GM18858 (cell line): Measurements from ENCODE around the gene BCKDHB.

Experiments
- ATAC-seq: cut with Tn5 transposase; IDR thresholded peaks from one replicate; pipeline ENCODE4 v1.9.1; 2021; ENCODE audit not compliant: unreplicated experiment

Gene BCKDHB

DNA sequence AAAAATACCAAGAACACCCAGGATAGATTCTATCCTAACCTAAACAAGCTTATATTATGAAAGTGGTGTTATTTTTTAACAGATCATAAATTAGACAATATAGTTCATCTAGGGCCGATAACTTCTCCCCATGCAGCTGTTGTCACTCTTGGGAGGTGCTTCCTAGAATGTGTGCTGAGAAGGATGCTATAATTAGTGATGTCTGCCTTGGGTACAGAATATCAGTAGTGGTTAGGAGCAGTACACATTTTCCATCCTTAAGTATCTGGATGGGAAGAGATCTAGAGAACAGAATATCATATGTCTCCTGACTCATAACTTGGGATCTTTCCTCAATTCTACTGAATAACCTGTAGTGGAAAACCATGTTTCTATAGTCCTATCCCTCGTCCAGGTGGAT is 214.5 kb downstream of the BCKDHB start:
- ATAC-seq: no peak

- ATAC-seq: no peak
Measured at GRCh38 chr6:80325742-80326141, 219.3 kb downstream of the BCKDHB start.

DNA sequence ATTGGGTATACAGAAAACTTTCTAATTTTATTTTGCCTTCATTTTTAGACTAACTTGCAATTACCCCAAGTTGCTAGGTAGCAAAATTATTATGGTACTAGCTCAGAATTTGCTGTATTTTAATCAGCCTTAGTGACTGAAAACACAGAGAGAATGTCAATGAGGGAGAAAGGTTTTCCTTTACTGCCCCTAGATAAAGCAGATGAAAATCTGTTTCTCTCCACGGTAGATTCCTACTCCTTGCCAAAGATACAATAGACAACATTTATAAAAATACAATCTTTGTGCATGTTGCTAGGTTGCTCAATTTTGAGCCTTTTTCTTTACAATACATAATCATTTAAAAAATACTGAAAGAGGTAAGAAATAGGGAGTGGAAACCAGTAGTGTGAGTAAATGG is 222.2 kb downstream of the BCKDHB start:
- no peak for ATAC-seq

GRCh38 chr6:80329496-80329895 is 223.0 kb downstream of the BCKDHB start:
- no peak for ATAC-seq

DNA sequence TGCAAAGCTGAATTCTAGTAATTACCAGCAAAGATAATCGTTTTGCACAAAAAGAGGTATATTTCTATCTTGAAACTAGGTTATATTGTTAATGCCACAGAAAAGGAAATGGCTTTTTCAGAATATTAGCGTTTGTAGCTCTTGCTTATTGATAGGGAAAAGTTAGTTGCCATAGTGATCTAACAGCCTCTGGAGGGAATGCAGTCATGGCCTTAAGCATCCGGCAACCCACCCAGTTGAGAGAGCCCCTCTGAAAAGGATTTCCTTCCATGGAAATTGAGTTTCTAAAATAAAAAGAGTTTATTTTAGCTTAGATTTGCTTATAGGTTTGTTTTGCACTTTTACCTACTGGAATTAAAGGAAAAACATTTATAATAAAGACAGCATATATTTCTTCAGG is 224.5 kb downstream of the BCKDHB start:
- ATAC-seq: no peak

- ATAC-seq: no peak
Measured at GRCh38 chr6:80331522-80331921, 225.1 kb downstream of the BCKDHB start.

GRCh38 chr6:80331974-80332373 is 225.5 kb downstream of the BCKDHB start:
- no peak for ATAC-seq

DNA sequence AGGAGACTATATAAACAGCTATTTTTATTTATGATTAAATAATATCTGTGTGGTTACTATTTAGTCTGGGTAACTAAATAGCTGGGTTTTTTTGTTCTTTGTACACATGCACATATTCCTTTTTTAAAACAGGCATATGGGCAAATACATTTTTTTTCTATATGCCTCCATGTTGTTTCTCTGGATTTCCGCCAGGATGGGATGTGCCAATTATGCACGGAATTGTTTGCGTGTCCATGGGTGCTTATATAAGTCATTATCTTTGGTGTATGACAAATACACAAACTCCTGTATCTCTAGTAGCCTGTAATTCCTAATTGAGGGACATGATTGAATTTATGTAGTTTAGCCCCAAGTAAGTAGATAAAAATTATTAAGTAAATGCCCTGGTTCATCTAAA is 226.9 kb downstream of the BCKDHB start:
- ATAC-seq: no peak

- ATAC-seq: no peak
Measured at GRCh38 chr6:80335121-80335531, 228.7 kb downstream of the BCKDHB start.

GRCh38 chr6:80336911-80337310 is 230.4 kb downstream of the BCKDHB start:
- ATAC-seq: no peak

DNA sequence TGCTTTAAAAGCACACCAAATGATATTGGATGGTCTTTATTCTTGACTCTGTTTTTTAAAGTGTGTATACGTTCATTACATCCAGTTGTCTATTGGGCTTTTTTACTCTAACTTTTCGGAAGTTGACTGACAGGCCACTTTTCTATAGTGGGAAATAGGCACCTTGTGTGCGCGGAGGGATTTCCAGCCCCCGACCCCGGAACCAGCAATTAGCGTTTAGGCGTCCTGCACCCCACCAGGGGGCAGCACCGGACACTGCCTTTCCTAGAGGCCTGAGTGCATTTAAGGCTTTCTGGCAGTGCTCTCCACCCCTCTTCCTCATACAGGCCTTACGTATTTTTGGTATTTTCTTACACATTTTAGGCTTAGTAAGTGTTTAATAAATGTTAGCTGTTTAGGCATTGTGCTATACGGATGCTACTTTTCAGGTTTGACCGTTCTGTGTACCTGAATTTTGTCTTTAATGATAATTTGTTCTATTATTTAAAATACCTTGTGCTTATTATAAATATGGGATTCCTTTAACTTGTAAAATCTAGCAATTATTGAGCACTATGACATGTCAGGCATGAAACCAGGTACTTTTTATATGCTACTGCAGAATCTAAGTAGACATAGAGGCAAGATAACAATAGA is 231.8 kb downstream of the BCKDHB start:
- peak; percentile 91 for ATAC-seq

DNA sequence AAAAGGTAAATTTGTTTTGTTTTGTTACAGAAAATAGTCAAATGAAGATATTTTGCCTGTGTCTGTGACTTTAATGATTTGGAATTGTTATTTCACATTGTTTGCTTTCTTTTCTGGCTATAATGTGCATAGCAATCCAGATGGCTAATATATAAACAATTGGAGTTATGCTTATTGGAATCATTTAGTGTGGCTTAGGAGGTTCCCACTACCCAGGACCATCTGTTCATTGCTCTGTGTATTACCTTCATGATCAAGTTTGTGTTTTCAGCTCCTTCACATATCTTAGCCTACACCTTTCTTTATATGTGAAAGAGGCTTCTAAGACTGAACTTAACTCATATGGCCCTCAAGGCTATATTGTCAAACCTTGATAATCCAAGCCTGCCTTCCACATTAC is 232.9 kb downstream of the BCKDHB start:
- no peak for ATAC-seq

DNA sequence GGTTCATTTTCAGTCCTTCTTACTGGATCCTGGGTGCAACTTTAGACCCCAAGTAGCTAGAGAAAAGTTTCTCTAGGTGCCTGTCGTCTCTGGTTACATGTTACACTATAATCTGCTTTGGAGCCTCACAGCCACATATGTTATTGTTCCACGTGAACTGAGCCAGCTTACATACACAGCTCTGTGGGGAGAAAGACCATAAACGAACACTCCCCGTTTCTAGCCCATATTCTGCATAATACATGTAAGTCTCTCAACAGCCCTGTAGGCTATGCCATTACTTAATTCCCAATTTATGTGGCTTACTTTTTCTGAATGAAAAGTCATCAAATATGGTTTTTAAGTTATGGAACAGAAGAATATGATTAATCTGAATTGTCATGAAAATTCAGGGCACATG is 233.8 kb downstream of the BCKDHB start:
- no peak for ATAC-seq

GRCh38 chr6:80340686-80341085 is 234.2 kb downstream of the BCKDHB start:
- no peak for ATAC-seq

DNA sequence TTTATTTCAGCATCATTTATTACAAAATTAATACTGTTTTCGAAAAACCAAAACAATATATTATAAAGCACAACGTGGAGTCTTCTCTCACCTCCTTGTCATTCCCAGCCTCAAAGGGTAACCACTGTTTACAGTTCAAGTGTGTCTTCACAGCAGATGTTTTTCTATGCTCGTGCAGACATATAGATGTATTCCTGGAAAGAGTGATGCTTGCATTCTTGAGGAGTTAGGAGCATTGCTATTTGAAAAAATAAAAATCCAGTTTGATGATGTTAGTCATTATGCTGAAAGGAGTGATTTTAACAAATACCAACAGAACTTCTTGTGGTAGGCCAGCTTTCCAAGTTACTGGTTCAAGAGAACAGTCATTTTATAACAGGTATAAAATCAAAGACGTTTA is 234.9 kb downstream of the BCKDHB start:
- ATAC-seq: no peak

DNA sequence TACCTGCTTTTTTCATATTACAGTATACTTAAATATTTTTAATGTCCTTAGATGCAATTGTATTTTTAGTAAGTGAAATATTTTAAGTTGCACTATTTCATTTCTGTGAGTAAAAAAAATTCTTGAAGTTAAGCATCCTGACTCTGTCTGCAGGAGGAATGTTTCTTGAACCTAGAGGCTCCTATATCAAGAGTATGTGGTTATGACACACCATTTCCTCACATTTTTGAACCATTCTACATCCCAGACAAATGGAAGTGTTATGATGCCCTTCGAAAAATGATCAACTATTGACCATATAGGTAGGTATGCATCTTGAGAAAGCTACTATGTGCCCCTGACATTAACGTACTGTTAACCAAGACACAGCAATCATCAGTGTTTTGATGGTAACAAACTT is 237.0 kb downstream of the BCKDHB start:
- ATAC-seq: no peak

GRCh38 chr6:80347101-80347500 is 240.6 kb downstream of the BCKDHB start:
- no peak for ATAC-seq

DNA sequence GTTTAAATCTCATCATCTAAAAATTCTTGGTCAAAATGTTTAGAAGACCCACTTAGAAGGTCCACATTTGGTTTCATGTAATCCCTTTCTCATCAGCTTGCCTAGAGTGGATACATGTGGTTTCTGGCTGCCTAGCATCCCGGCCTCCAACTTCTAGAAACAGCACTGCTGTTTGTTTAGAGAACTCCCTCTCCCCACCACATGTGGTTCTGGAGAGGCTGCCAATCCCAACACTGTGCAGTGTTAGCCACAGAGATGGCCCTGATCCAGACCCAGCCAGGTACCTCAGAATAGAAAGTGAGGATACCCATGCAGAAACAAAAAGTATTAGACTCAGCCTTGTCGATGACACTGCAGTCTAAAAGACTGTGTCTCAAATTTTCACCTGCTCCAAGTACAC is 241.8 kb downstream of the BCKDHB start:
- no peak for ATAC-seq

DNA sequence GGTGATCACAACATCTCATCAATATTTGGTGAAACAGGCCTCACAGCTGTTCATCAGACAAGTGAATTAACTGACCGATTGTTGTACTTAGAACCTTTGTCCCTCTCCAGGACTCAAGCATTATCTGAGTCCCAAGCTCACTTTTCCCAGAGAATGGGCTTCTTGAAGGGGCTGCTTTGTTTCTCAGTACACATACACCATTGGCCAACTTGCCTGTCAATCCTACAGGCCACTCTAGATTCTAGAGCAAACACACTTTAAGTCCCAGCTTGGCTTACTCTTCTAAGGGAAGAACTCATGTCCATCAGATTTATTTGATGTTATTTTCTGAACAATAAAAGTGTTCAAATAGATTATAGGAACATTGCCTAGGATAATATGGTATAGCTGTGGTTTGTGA is 249.5 kb downstream of the BCKDHB start:
- no peak for ATAC-seq

DNA sequence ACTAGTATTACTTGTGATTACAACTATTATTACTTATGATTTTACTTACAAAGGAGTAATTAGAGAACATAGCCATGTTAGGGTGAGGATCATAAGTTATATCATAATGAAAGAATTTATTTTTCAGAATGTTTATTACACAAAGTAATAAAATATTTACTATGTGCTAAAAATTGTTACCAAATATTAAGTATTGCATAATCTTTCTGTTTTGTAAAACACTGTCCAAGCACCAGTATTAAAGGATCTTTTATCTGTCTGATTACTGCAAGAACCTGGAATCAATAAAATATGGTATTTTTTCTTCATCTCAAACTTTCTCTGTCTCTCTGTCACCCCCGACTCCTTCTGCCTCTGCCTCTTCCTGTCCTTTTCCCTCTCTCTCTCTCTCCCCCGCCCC is 250.1 kb downstream of the BCKDHB start:
- no peak for ATAC-seq

DNA sequence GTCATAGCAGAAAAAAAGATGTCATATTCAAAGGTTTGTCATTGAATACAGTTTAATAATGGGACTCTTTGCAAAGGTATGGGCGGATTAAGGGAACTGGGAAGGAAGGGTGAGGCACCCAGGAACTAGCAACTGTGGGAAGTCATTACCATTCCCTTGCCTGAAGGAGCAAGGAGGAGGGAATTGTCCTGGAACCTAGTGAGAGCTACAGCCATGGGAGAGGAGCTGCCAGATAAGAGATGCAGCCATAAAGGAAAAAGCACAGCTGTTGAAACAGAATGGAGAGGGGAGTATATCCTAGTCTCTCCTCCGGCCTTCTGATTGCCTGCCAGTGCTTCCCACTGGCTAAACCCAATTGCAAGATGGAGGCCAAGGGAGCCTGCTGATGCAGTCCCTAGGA is 250.6 kb downstream of the BCKDHB start:
- no peak for ATAC-seq

DNA sequence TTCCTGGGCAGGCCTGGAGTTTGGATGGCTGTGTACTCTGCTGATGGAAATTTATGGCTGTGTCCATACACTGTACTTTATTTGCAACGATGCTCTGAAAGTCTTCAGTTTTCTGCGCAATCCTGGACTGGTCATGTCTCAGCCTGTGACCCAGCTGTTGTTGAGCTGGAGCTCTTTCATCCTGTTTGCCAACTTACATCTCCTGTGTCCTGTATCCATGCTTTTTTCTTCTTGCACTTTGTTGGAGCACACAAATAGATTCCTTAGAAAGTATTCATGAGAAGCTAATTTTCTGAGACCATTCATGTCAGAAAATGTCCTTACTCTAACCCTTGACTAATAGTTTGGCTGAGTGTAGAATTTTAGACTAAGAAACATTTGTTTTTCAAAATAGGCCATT is 251.2 kb downstream of the BCKDHB start:
- no peak for ATAC-seq

DNA sequence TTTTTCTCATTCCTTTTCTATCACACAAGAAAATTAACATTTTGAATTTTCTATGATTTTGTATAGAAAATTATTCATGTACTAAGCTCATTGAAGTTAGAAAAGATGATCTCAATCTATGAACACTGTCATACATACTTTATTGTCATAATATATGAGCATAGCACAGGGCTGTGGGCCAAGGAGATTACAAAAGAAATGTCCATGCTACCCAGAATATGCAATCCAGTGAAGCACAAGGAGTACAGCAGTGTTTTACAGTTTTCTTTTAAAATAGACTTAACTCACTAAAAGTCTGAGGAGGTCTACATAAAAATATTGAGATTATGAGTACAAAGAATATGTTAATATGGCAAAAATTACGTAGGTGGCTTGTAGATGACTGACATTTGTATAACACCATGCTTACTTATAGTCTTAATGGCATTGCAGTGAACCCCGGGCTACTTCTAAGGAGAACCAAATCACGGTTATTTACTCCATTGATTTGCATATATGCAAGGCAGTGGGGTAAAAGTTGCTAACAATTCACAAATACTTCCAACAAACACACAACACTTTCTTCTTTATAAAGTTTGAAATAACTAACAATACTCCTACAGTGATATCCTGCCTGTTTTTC is 257.1 kb downstream of the BCKDHB start:
- ATAC-seq: no peak
